Measurements from ENCODE around the gene SMAD5.

The SMAD5 gene

GRCh38 chr5:136209346-136209910 lies 76.8 kb downstream of the SMAD5 start:
- H3K27ac ChIP-seq: no peak overlapping the region
- no peak for TF ChIP-seq ZFX (IDR thresholded peaks at IDR 0.05)
- TF ChIP-seq CTCF (conservative IDR thresholded peaks at IDR 0.05): no peak

GRCh38 chr5:136210259-136210658 lies 77.6 kb downstream of the SMAD5 start:
- no peak for TF ChIP-seq ZFX (IDR thresholded peaks at IDR 0.05)
- no peak for TF ChIP-seq CTCF (conservative IDR thresholded peaks at IDR 0.05)

GRCh38 chr5:136211282-136212040 lies 78.8 kb downstream of the SMAD5 start:
- no peak overlapping the region for H3K27ac ChIP-seq
- TF ChIP-seq ZFX (IDR thresholded peaks at IDR 0.05) (no peak), CTCF (conservative IDR thresholded peaks at IDR 0.05) (no peak)

More at GRCh38 chr5:136210259-136210658, 77.6 kb downstream of the SMAD5 start:
- no peak overlapping the region for H3K27ac ChIP-seq

- TF ChIP-seq CTCF (conservative IDR thresholded peaks at IDR 0.05) (peak; percentile 90), ZFX (IDR thresholded peaks at IDR 0.05) (no peak)
- H3K27ac ChIP-seq: no peak overlapping the region
These were observed 79.6 kb downstream of the SMAD5 start for GRCh38 chr5:136212252-136212721.

GRCh38 chr5:136213919-136214493 lies 81.4 kb downstream of the SMAD5 start:
- no peak overlapping the region for H3K27ac ChIP-seq
- TF ChIP-seq CTCF (conservative IDR thresholded peaks at IDR 0.05) (no peak), ZFX (IDR thresholded peaks at IDR 0.05) (no peak)

GRCh38 chr5:136215812-136216211 lies 83.2 kb downstream of the SMAD5 start:
- H3K27ac ChIP-seq: no peak overlapping the region
- TF ChIP-seq ZFX (IDR thresholded peaks at IDR 0.05): no peak

- no peak overlapping the region for H3K27ac ChIP-seq
- TF ChIP-seq ZFX (IDR thresholded peaks at IDR 0.05) (no peak), CTCF (conservative IDR thresholded peaks at IDR 0.05) (no peak)
These were observed 83.6 kb downstream of the SMAD5 start for GRCh38 chr5:136216230-136216629.
